Measurements from ENCODE around the gene NRN1L.
"Not testable (repeated sequence)": the region's sequence is repeated elsewhere in the genome, so short reads cannot be mapped to it uniquely, and the experiment has no call there.

Gene NRN1L

GRCh38 chr16:67882374-67883145, 2.1 kb upstream of the NRN1L start:
- DNase-seq (ENCODE audit: low spot score) = peak; percentile 96

- DNase-seq (ENCODE audit: low spot score) = no peak
Observed at GRCh38 chr16:67883146-67883871, 1.4 kb upstream of the NRN1L start.

- no peak for DNase-seq (ENCODE audit: low spot score)
Observed at GRCh38 chr16:67883872-67884261, 818 bp upstream of the NRN1L start.

- no peak for DNase-seq (ENCODE audit: low spot score)
Observed at GRCh38 chr16:67885545-67885944, 860 bp downstream of the NRN1L start.

- no peak for DNase-seq (ENCODE audit: low spot score)
Observed at GRCh38 chr16:67885976-67886375, 1.3 kb downstream of the NRN1L start.

GRCh38 chr16:67886387-67886786, 1.7 kb downstream of the NRN1L start:
- DNase-seq (ENCODE audit: low spot score) = no peak

GRCh38 chr16:67888331-67888730, 3.6 kb downstream of the NRN1L start:
- no peak for DNase-seq (ENCODE audit: low spot score)

- DNase-seq (ENCODE audit: low spot score) = no peak
Observed at GRCh38 chr16:67892375-67892774, 7.7 kb downstream of the NRN1L start.

- peak; percentile 97 for DNase-seq (ENCODE audit: low spot score)
Observed at GRCh38 chr16:67892899-67893742, 8.4 kb downstream of the NRN1L start, which contains the start of gene PSKH1. TSS of gene PSKH1 (plus strand) at chr16:67893254. CDS start at chr16:67908750, 15,496 bp downstream.

- DNase-seq (ENCODE audit: low spot score) = no peak
Observed at GRCh38 chr16:67893743-67894399, 9.2 kb downstream of the NRN1L start.

- no peak for DNase-seq (ENCODE audit: low spot score)
Observed at GRCh38 chr16:67897231-67897630, 12.5 kb downstream of the NRN1L start.

GRCh38 chr16:67901734-67902133, 17.0 kb downstream of the NRN1L start:
- DNase-seq (ENCODE audit: low spot score) = no peak

GRCh38 chr16:67902831-67903230, 18.1 kb downstream of the NRN1L start:
- no peak for DNase-seq (ENCODE audit: low spot score)

GRCh38 chr16:67907397-67908180, 22.9 kb downstream of the NRN1L start:
- DNase-seq (ENCODE audit: low spot score) = no peak

- DNase-seq (ENCODE audit: low spot score) = no peak
Observed at GRCh38 chr16:67909056-67909742, 24.5 kb downstream of the NRN1L start.

- DNase-seq (ENCODE audit: low spot score) = peak; percentile 97
Observed at GRCh38 chr16:67910158-67910557, 25.5 kb downstream of the NRN1L start.

GRCh38 chr16:67914758-67915495, 30.2 kb downstream of the NRN1L start:
- no peak for DNase-seq (ENCODE audit: low spot score)

GRCh38 chr16:67915496-67915769, 30.7 kb downstream of the NRN1L start:
- DNase-seq (ENCODE audit: low spot score) = not testable (repeated sequence)

GRCh38 chr16:67915831-67916723, 31.4 kb downstream of the NRN1L start:
- DNase-seq (ENCODE audit: low spot score) = no peak

All from globus pallidus (tissue), 1 donor.